Measurements from ENCODE around the gene NR2F1.
A peak's percentile ranks its signal among the peaks of the same experiment; 100 is the strongest.

The NR2F1 gene

GRCh38 chr5:93604644-93605515, 21.9 kb downstream of the NR2F1 start:
- no peak for DNase-seq (ENCODE audit: low spot score)

- no peak for DNase-seq (ENCODE audit: low spot score)
These were observed 23.3 kb downstream of the NR2F1 start for GRCh38 chr5:93606382-93606752.

GRCh38 chr5:93607367-93608258, 24.6 kb downstream of the NR2F1 start:
- peak; percentile 60 for DNase-seq (ENCODE audit: low spot score)

- no peak for DNase-seq (ENCODE audit: low spot score)
These were observed 25.8 kb downstream of the NR2F1 start for GRCh38 chr5:93608855-93609254.

GRCh38 chr5:93609762-93610161, 26.7 kb downstream of the NR2F1 start:
- DNase-seq (ENCODE audit: low spot score) = no peak

- no peak for DNase-seq (ENCODE audit: low spot score)
These were observed 27.7 kb downstream of the NR2F1 start for GRCh38 chr5:93610581-93611272.

- DNase-seq (ENCODE audit: low spot score) = no peak
These were observed 28.4 kb downstream of the NR2F1 start for GRCh38 chr5:93611273-93611975.

GRCh38 chr5:93611976-93612854, 29.2 kb downstream of the NR2F1 start:
- DNase-seq (ENCODE audit: low spot score) = peak; percentile 82

GRCh38 chr5:93612855-93613243, 29.8 kb downstream of the NR2F1 start:
- DNase-seq (ENCODE audit: low spot score) = no peak

- DNase-seq (ENCODE audit: low spot score) = no peak
These were observed 33.6 kb downstream of the NR2F1 start for GRCh38 chr5:93616538-93617174.

- peak; percentile 85 for DNase-seq (ENCODE audit: low spot score)
These were observed 37.7 kb downstream of the NR2F1 start for GRCh38 chr5:93620487-93621326.

GRCh38 chr5:93621327-93621798, 38.3 kb downstream of the NR2F1 start:
- DNase-seq (ENCODE audit: low spot score) = peak; percentile 88

- no peak for DNase-seq (ENCODE audit: low spot score)
These were observed 39.3 kb downstream of the NR2F1 start for GRCh38 chr5:93622240-93622885.

- no peak for DNase-seq (ENCODE audit: low spot score)
These were observed 40.1 kb downstream of the NR2F1 start for GRCh38 chr5:93623153-93623552.

- DNase-seq (ENCODE audit: low spot score) = no peak
These were observed 43.8 kb downstream of the NR2F1 start for GRCh38 chr5:93626801-93627200.

GRCh38 chr5:93632327-93632726, 49.3 kb downstream of the NR2F1 start:
- DNase-seq (ENCODE audit: low spot score) = no peak

GRCh38 chr5:93635991-93636390, 53.0 kb downstream of the NR2F1 start:
- DNase-seq (ENCODE audit: low spot score) = no peak

- no peak for DNase-seq (ENCODE audit: low spot score)
These were observed 53.8 kb downstream of the NR2F1 start for GRCh38 chr5:93636837-93637236.

GRCh38 chr5:93637697-93638096, 54.7 kb downstream of the NR2F1 start:
- DNase-seq (ENCODE audit: low spot score) = no peak
